Vagina (tissue), 2 donors: Measurements from ENCODE around the gene ING2.

ENCODE experiments used
- CTCF ChIP-seq, 3 experiments: fragments of 450-650 bp in 2 of 3; fragments of 200-600 bp in 1 of 3; sonication (generic) in 1 of 3; IDR thresholded peaks; one replicate each; pipeline ENCODE4 v1.5.1; 2017 to 2019; ENCODE audit warnings: antibody characterized with exemption in 3 of 3, mild to moderate bottlenecking in 2 of 3, moderate library complexity in 2 of 3
- POLR2A ChIP-seq, 2 donors: fragments of 450-650 bp; IDR thresholded peaks; one replicate each; pipeline ENCODE4 v1.6.1; 2017; ENCODE audit warnings: antibody characterized with exemption in 2 of 2, mild to moderate bottlenecking in 2 of 2, moderate library complexity in 2 of 2

- TF ChIP-seq CTCF (IDR thresholded peaks at IDR 0.05) (no peak), POLR2A (IDR thresholded peaks at IDR 0.05) (no peak)
Measured at GRCh38 chr4:183554878-183555585, 50.2 kb downstream of the ING2 start.
